ENCODE data around the gene USP3.

Gene USP3

GRCh38 chr15:63488398-63488960 lies 15.9 kb upstream of the USP3 start:
- no peaks in the 10 kb centered on the region for H3K36me3 ChIP-seq (ENCODE audit: low read length)
- no peaks in the 10 kb centered on the region for H3K9me3 ChIP-seq (ENCODE audit: insufficient read depth, low read length)
- no peak overlapping the region for H3K9ac ChIP-seq (ENCODE audit: low read length)
- TF ChIP-seq CTCF (IDR thresholded peaks at IDR 0.05; ENCODE audit: insufficient read depth, low read length, poor library complexity, severe bottlenecking) (no peak), EZH2phosphoT487 (conservative IDR thresholded peaks at IDR 0.05; ENCODE audit: low read length) (no peak)
- no peak overlapping the region for H3K4me2 ChIP-seq (ENCODE audit: low read depth, low read length, poor library complexity, severe bottlenecking)
- H2AFZ ChIP-seq (ENCODE audit: low read depth, low read length, severe bottlenecking) = no peak overlapping the region
- no peaks in the 10 kb centered on the region for H3F3A ChIP-seq (ENCODE audit: insufficient read depth)
- no peaks in the 10 kb centered on the region for H3K27me3 ChIP-seq (ENCODE audit: low read length)
- H4K20me1 ChIP-seq (ENCODE audit: low read depth, low read length) = no peaks in the 10 kb centered on the region
- H3K79me2 ChIP-seq (ENCODE audit: insufficient read depth, low read length) = no peaks in the 10 kb centered on the region
- no peak overlapping the region for H3K27ac ChIP-seq (ENCODE audit: low read depth, low read length)
- no peaks in the 10 kb centered on the region for H3K9me2 ChIP-seq (replicated peaks; ENCODE audit: insufficient read depth, low read length)
- no peak overlapping the region for H3K4me3 ChIP-seq (ENCODE audit: insufficient read depth, low read length, poor library complexity, severe bottlenecking)

- H3K27ac ChIP-seq (ENCODE audit: low read depth, low read length) = no peak overlapping the region
- no peaks in the 10 kb centered on the region for H3K79me2 ChIP-seq (ENCODE audit: insufficient read depth, low read length)
- no peaks in the 10 kb centered on the region for H4K20me1 ChIP-seq (ENCODE audit: low read depth, low read length)
- no peak overlapping the region for H3K9ac ChIP-seq (ENCODE audit: low read length)
- no peaks in the 10 kb centered on the region for H3K36me3 ChIP-seq (ENCODE audit: low read length)
- no peak overlapping the region for H3K4me3 ChIP-seq (ENCODE audit: insufficient read depth, low read length, poor library complexity, severe bottlenecking)
- TF ChIP-seq CTCF (IDR thresholded peaks at IDR 0.05; ENCODE audit: insufficient read depth, low read length, poor library complexity, severe bottlenecking) (no peak), EZH2phosphoT487 (conservative IDR thresholded peaks at IDR 0.05; ENCODE audit: low read length) (no peak)
- H2AFZ ChIP-seq (ENCODE audit: low read depth, low read length, severe bottlenecking) = no peak overlapping the region
- H3F3A ChIP-seq (ENCODE audit: insufficient read depth) = no peaks in the 10 kb centered on the region
- H3K9me2 ChIP-seq (replicated peaks; ENCODE audit: insufficient read depth, low read length) = no peaks in the 10 kb centered on the region
- H3K4me2 ChIP-seq (ENCODE audit: low read depth, low read length, poor library complexity, severe bottlenecking) = no peak overlapping the region
- no peaks in the 10 kb centered on the region for H3K27me3 ChIP-seq (ENCODE audit: low read length)
- no peaks in the 10 kb centered on the region for H3K9me3 ChIP-seq (ENCODE audit: insufficient read depth, low read length)
These were observed 15.0 kb upstream of the USP3 start for GRCh38 chr15:63489352-63489751.

- H3K36me3 ChIP-seq (ENCODE audit: low read length) = no peaks in the 10 kb centered on the region
- no peaks in the 10 kb centered on the region for H3K9me2 ChIP-seq (replicated peaks; ENCODE audit: insufficient read depth, low read length)
- H3K4me3 ChIP-seq (ENCODE audit: insufficient read depth, low read length, poor library complexity, severe bottlenecking) = no peak overlapping the region
- no peaks in the 10 kb centered on the region for H3K79me2 ChIP-seq (ENCODE audit: insufficient read depth, low read length)
- no peak for TF ChIP-seq EZH2phosphoT487 (conservative IDR thresholded peaks at IDR 0.05; ENCODE audit: low read length)
- TF ChIP-seq CTCF (IDR thresholded peaks at IDR 0.05; ENCODE audit: insufficient read depth, low read length, poor library complexity, severe bottlenecking) = no peak
- H3K9me3 ChIP-seq (ENCODE audit: insufficient read depth, low read length) = no peaks in the 10 kb centered on the region
- H3F3A ChIP-seq (ENCODE audit: insufficient read depth) = 0 out of 2 replicates have a peak, but pooled peaks cover 2% of the 10 kb centered on the region
- H2AFZ ChIP-seq (ENCODE audit: low read depth, low read length, severe bottlenecking) = no peak overlapping the region
- no peaks in the 10 kb centered on the region for H4K20me1 ChIP-seq (ENCODE audit: low read depth, low read length)
- no peaks in the 10 kb centered on the region for H3K27me3 ChIP-seq (ENCODE audit: low read length)
- no peak overlapping the region for H3K27ac ChIP-seq (ENCODE audit: low read depth, low read length)
- no peak overlapping the region for H3K9ac ChIP-seq (ENCODE audit: low read length)
- H3K4me2 ChIP-seq (ENCODE audit: low read depth, low read length, poor library complexity, severe bottlenecking) = no peak overlapping the region
These were observed 13.9 kb upstream of the USP3 start for GRCh38 chr15:63490345-63491034.
